RWPE1 (cell line): ENCODE measurements around the gene TSC22D3.
A peak's percentile ranks its signal among the peaks of the same experiment; 100 is the strongest.

Experiments
- CTCF ChIA-PET: fragments of 350-600 bp; sonication (Branson Sonifier 250); formaldehyde crosslinking; extraction: SDS; loops from one replicate; lab custom pipeline; 2021; lab: Yijun Ruan, JAX
- POLR2A ChIA-PET: fragments of 400-600 bp; formaldehyde crosslinking; extraction: SDS; loops from one replicate; lab custom pipeline; 2020; ENCODE audit warnings: antibody characterized with exemption; ENCODE audit not compliant: low non-redundant PET; lab: Yijun Ruan, JAX
- DNase-seq: peaks from one replicate; pipeline ENCODE4 v3.0.0; 2012; ENCODE audit warnings: low spot score
- H3K27ac ChIP-seq: fragments of 450-650 bp; 2 replicates; pipeline ENCODE4 v1.5.1; 2017
- TF ChIP-seq, protein P1 (sequence below): fragments of 450-650 bp; conservative IDR thresholded peaks from 2 replicates; pipeline ENCODE4 v1.5.1; 2017; ENCODE audit warnings: low read depth, mild to moderate bottlenecking

TSC22D3 gene

DNA sequence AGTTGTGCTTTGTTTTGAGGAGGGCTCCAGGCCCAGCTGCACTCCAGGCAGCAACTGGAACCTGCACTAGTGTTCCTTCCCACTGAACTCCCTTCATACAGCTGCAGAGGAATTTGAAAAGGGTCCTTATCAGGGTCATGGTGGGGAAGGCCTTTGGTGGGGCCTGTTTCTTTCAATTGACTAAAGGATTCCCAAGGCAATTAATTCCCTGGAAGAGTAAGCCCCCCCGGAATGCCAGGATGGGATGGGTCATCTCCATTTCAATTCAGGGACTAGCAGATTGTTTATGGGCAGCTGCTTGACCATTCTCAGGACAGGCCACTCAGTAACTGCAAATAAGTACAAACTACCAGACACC is 45.3 kb downstream of the TSC22D3 start:
- TF ChIP-seq, protein P1, sequence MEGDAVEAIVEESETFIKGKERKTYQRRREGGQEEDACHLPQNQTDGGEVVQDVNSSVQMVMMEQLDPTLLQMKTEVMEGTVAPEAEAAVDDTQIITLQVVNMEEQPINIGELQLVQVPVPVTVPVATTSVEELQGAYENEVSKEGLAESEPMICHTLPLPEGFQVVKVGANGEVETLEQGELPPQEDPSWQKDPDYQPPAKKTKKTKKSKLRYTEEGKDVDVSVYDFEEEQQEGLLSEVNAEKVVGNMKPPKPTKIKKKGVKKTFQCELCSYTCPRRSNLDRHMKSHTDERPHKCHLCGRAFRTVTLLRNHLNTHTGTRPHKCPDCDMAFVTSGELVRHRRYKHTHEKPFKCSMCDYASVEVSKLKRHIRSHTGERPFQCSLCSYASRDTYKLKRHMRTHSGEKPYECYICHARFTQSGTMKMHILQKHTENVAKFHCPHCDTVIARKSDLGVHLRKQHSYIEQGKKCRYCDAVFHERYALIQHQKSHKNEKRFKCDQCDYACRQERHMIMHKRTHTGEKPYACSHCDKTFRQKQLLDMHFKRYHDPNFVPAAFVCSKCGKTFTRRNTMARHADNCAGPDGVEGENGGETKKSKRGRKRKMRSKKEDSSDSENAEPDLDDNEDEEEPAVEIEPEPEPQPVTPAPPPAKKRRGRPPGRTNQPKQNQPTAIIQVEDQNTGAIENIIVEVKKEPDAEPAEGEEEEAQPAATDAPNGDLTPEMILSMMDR = no peak
- POLR2A ChIA-PET = no interaction called here
- peak overlapping the region; percentile 58 for H3K27ac ChIP-seq
- CTCF ChIA-PET = interaction anchor here (0.8 kb wide), 1 partner anchor 70 kb away, joined by 3 read pairs; no protein-coding TSS in a partner anchor
- DNase-seq = no peak

DNA sequence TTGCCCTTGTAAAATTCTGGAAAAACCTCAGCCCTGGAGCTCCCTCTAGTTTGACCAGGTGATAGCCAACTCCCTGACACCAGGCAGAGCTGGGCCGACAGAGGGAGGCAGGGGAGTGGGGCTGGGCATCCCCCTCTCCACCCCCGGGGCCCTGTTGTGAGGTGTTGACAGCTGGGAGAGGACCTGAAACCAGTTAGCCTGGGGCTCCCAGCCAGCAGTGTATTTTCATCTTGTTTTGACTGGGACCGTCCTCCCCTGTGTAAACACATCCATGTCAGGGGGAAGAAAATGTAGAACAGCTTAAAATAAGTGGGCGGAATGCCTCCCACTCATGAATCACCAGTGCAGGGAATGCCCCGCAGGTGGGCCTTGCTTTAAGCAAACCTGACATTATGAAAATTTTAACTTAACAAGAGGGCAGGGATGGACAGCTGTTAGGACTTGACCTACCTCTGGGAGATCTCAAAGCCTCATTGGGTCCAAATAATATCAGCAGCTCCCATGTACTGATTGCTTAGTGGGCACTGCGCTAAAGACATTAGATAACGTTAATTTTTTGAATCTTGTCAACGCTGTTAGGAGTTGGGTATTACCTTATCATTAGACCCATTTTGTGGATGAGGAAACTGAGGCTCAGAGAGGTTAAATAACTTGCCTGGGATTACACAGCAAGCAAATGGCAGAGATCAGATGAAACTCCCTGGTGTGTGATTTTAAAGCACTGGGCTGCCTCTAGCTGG is 45.9 kb downstream of the TSC22D3 start:
- TF ChIP-seq, protein P1 = no peak
- CTCF ChIA-PET = interaction anchor here (0.8 kb wide), 1 partner anchor 70 kb away, joined by 3 read pairs; no protein-coding TSS in a partner anchor
- DNase-seq = no peak
- POLR2A ChIA-PET = no interaction called here
- peak overlapping the region; percentile 70 for H3K27ac ChIP-seq

DNA sequence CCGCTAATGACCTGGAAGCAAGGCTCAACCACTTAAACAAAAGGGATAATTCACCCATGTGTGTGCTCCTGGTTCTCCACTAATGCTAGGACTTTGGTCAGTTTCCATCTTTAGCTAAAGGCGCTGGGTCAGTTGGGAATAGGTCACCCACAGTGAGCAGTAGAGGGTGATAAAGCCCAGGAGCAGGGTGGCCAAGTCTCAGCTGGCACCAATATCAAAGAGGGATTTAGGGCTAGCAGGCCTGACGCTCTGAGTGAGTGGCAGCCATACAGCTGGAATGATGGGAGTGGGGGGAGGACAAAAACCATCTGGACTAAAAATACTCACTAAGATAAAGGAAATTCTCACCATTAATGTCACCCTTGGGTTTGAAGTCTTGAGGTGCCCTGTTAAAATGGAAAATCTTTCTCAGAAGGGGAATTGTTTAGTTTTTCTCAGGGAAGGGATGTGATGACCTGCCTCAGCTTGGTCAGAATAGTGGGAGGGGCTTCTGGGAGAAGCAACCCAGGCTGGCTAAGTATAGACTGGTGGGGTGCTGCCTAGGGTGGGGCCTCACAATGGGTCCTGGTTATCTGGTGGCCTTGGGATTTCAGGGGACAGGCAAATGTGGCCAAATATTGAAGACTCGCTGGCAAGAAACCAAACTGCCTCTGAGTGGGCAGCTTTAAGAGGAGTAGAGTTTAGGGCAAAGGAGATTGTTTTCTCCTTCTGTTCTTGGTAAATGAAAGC is 47.1 kb downstream of the TSC22D3 start:
- DNase-seq = no peak
- ChIA-PET POLR2A (interaction anchor here (1.0 kb wide), 1 partner anchor 12 kb away, joined by 3 read pairs; no protein-coding TSS in a partner anchor), CTCF (no interaction called here)
- TF ChIP-seq, protein P1 = no peak
- peak overlapping the region; percentile 70 for H3K27ac ChIP-seq

DNA sequence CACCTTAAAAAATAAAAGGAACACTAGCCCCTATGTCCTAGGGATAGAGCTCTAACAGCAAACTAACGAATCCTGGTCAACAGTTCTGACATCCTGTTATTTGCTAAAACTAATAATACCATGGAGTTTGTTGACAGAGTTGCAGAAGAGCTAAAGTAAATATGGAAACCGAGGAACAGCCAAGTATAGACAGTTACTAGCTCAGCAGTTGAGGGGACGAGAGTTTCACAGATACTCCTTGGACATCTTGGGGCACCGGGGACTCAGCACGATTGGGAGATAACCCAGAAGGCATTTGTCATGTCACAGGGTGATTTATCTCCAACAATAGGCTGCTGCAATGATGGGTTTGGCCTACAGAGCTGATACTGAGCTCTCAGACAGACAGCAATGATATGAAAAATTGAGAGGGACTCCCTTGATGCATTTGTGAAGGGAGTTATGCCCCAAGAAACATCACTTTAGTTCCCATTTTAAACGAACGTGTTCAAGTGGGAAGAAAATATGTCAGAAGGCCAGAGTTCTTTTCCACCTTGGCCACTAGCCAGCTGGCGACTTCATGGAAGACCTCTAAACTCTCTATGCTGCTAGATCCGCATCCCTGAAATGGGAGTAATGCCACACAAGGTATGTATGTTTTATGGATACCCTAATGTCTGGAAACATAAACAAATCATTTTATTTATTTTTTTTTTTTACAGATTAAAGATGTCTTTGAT is 48.6 kb downstream of the TSC22D3 start:
- peak overlapping the region; percentile 75; the same call in 1 of the 2 replicates for H3K27ac ChIP-seq
- ChIA-PET POLR2A (no interaction called here), CTCF (interaction anchor here (0.7 kb wide), 1 partner anchor 53 kb away, joined by 4 read pairs; no protein-coding TSS in a partner anchor)
- TF ChIP-seq, protein P1 = no peak
- no peak for DNase-seq

DNA sequence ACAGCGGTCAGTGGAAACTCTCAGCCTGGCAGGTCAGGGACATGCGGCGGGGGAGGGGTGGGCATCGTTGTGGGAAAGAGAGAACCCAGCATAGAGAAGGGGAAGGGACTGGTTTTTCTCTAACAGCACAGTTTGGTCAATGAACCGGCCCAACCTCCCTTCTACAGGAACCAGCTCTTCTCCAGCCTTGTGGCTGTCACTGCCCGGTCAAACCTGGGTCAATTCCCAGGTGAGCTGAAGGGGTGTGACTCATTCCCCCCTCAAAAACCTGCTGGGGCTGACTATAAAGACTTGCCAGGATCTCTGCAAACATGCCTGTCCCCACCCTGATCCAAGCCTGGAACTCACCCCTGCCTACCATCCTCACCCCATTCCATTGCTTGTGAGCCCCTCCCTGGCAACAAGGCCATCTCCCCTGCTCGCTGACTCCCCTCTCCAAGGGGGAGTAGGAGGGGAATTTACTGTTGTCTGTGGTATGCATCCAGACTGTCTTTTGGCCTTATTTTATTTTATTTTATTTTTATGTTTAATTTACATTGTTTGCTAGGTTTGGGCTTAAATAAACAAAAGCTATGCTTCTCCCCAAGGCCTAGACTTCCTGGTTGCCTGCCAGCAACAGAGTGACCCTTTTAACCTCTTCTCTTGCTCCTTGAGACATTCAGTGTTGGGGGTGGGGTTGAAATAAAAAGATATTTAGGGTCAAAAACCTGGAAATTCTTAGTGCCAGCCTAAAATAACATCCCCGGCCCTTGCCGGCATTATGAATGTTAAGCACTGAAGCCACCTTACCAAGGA is 49.6 kb downstream of the TSC22D3 start:
- H3K27ac ChIP-seq = peak overlapping the region; percentile 75
- peak; percentile 68 for DNase-seq
- TF ChIP-seq, protein P1 = no peak
- ChIA-PET POLR2A (no interaction called here), CTCF (interaction anchor here (0.5 kb wide), 1 partner anchor 49 kb away, joined by 3 read pairs; no protein-coding TSS in a partner anchor)
